GM18499 (cell line): Measurements from ENCODE around the gene GATD1.
"Not testable (repeated sequence)": the region's sequence is repeated elsewhere in the genome, so short reads cannot be mapped to it uniquely, and the experiment has no call there.

Experiments
- ATAC-seq: cut with Tn5 transposase; IDR thresholded peaks from one replicate; pipeline ENCODE4 v1.9.1; 2021; ENCODE audit warnings: moderate number of reproducible peaks; ENCODE audit not compliant: insufficient read depth, unreplicated experiment

The GATD1 gene

DNA sequence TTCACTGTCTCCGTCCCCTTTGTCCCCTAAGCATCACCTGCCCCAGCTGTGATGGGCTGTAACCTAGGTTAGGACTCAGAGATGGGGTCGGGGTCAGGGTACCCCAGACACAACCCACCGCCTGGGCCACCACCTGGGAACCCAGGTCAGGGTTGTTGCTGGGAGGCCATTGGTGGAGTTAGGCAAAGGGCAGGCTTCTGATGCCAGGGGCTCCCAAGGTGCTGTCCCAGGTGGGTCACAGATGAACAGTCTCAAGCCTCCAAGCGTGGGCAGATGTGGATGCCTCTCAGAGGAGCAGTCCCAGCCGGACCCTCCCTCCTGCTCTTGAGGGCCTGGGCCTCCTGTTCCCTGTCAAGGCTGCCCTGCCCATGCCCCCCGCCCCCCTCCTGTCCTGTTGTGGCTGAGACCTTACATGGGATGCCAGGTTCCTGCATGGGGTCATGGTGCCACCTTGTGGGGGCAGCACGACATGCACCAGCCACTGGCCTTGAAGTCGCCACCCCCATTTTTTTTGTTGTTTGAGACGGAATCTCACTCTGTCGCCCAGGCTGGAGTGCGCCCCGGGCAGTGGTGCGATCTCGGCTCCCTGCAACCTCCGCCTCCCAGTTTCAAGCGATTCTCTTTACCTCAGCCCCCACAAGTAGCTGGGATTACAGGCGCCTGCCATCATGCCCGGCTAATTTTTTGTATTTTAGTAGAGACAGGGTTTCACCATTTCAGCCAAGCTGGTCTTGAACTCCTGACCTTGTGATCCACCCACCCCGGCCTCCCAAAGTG lies 12.1 kb downstream of the GATD1 start:
- no peak for ATAC-seq

- no peak for ATAC-seq
These were observed 12.8 kb downstream of the GATD1 start for GRCh38 chr11:764322-765024.

DNA sequence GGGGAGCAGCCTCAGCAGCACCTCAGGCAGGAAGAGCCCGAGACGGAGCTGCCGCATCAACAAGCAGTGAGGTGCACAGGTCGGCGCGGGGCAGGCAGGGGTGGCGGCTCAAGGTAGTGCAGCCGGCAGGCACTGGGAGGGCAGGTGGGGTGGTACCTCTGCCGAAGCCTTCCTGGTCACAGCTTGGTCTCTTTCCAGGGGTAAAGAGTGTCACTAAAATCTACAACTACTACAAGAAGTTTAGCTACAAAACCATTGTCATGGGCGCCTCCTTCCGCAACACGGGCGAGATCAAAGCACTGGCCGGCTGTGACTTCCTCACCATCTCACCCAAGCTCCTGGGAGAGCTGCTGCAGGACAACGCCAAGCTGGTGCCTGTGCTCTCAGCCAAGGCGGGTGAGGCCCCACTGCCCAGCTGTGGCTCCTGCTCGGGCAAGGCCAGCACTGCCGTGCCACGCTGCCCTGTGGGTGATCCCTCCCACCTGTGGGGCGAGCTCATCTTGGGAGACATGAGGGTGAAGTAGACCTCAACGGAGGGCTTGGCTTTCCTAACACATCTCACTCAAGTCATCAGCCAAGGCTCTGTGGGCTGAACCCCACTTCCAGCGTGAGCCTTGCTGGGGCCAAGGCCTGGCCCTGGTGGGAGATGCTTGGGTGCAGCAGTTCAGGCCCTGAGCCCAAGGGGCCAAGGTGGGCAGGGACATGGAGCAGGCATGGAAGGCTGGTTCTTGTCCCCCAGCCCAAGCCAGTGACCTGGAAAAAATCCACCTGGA lies 13.6 kb downstream of the GATD1 start:
- ATAC-seq = no peak

DNA sequence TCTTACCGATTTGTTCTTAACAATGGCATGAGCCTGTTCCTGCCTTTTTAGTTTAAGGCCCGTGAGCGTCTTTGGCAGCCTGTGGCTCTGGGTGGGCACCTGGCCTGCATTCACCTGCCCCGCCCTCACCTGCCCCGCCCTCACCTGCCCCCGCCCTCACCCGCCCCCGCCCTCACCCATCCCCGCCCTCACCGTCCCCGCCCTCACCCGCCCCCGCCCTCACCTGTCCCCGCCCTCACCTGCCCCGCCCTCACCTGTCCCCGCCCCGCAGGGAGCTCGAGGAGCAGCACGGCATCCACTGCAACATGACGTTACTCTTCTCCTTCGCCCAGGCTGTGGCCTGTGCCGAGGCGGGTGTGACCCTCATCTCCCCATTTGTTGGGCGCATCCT lies 14.2 kb downstream of the GATD1 start:
- ATAC-seq = no peak

- ATAC-seq = no peak
These were observed 14.7 kb downstream of the GATD1 start for GRCh38 chr11:762421-763072.

DNA sequence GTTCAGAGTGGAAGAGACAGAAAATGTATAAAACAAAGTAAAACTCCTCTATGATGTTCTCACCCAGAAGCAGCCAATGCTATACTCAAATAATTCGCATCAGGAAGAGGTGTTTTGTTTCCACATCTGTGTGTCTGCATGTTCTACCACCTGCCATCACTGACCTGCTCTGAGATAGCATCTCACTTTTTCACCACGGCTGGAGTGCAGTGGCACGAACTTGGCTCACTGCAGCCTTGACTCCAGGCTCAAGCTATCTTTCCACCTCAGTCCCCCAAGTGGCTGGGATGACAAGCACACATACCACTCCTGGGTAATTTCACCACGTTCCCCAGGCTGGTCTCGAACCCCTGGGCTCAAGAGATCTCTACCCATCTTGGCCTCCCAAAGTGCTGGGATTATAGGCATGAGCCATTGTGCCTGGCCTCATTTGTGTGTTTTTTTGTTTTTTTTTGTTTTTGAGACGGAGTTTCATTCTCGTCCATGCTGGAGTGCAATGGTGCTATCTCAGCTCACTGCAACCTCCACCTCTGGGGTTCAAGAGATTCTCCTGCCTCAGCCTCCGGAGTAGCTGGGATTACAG lies 15.7 kb downstream of the GATD1 start:
- no peak for ATAC-seq

GRCh38 chr11:760236-760635 lies 17.1 kb downstream of the GATD1 start:
- ATAC-seq = no peak

DNA sequence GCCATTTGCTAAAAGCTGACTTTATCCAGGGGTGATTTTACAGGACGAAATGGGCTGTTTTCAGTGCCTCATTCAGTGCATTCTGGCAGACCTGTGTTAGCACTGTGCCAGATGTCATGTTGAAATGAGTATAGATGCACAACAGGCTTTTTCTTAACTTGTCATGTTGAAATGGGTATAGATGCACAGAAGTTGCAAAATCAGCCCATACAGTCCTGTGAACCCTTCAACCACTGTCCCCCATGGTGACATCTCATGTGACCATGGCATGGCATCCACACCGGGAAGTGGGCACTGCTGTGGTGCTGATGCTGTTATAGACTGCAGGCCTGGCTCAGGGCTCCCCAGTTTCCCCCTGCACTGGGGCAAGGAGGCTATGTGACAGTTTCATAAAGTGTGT lies 27.6 kb downstream of the GATD1 start:
- ATAC-seq = no peak

DNA sequence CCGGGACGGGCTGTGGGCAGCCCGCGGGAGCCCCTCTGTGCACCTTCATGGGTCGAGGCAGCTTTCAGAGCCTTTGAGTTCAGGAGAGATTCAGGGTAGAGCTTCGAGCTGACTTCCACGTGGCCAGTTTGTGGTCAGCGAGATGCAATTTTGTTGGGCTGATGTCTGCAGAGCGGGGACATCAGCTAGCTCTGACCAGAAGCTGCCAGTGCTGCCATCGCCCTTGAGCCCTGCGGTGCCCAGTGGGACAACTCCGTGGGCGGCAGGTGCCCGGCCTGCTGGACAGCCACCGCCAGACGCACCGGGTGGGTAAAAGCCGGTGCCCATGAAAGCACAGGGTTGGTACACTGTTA lies 29.3 kb downstream of the GATD1 start:
- ATAC-seq = no peak

GRCh38 chr11:747158-748006 lies 29.9 kb downstream of the GATD1 start, which contains the start of gene TALDO1:
TSS of gene TALDO1 (plus strand) at chr11:747464. CDS start at chr11:747482, 18 bp downstream.
- peak; percentile 48 for ATAC-seq

GRCh38 chr11:746289-747157 lies 30.8 kb downstream of the GATD1 start:
- peak; percentile 12 for ATAC-seq

DNA sequence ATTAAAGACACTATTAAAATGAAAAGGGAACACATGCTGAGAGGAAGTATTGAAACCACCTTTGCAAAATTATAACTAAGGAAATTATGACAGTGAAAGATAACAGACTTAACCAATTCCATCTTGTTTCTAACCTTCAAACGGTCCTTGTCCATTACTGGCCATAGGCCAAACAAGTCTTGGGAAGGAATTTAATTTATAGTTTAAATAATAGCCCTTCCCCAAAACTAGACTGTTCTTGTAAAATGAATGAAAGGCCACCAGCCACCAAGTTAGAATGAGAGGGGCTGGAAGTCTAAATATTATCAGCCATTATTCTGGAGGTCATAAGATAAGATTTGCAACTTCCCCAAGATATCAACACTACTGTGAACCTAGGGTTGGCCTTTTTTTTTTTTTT lies 31.9 kb downstream of the GATD1 start:
- ATAC-seq = no peak

DNA sequence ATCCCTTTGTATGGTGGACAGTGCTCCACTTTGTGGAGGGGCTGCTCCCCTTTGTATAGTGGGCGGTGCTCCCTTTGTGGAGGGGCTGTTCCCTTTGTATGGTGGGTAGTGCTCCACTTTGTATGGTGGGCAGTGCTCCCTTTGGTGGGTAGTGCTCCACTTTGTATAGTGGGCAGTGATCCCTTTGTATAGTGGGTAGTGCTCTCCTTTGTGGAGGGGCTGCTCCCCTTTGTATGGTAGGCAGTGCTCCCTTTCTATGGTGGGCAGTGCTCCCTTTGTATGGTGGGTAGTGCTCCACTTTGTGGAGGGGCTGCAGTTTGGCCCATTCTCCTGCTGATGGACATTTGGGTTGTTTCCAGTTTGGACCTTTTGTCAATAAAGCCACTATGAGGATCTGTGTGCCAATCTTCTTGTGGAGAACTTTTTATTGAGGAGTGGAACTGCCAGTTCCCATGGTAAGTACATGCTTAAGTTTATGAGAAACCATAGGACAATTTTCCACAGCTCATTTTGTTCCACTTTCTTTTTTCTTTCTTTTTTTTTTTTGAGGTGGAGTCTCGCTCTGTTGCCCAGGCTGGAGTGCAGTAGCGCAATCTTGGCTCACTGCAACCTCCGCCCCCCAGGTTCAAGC lies 34.6 kb downstream of the GATD1 start:
- no peak for ATAC-seq

DNA sequence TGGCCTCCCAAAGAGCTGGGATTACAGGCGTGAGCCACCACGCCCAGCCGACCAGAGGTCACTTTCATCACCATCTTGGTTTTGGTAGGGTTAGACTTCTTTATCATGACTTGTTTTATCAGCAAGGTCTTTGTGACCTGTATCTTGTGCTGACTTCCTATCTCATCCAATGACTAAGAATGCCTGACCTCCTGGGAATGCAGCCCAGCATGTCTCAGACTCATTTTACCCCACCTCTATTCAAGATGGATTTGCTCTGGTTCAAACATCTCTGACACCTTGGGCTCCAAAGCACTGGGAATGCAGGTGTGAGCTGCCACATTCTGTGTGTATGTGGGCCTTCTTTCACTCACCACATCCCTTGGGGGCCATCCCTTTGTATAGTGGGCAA lies 35.1 kb downstream of the GATD1 start:
- ATAC-seq = no peak

GRCh38 chr11:737899-738298 lies 39.4 kb downstream of the GATD1 start:
- ATAC-seq = not testable (repeated sequence)

DNA sequence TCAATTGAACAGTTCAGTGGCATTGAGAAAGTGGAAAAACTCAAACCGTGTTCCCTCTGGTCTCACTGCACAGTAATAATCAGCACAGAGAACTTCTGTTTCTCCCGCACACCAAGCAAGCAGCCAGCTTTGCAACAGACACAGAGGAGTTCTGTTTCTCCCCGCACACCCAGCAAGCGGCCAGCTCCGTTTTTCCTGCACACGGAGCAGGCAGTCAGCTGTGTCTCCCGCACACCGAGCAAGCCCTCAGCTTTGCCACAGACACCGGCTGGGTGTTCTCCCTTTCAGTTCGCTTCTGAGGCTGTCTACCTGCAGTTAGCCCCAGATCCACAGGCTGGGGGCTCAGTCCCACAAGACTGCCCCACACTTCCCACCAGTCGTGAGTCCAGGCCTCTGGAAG lies 39.9 kb downstream of the GATD1 start:
- ATAC-seq = no peak

GRCh38 chr11:734541-734940 lies 42.7 kb downstream of the GATD1 start:
- ATAC-seq = not testable (repeated sequence)

GRCh38 chr11:733072-733471 lies 44.2 kb downstream of the GATD1 start:
- no peak for ATAC-seq
